Muscle layer of duodenum (tissue), 2 donors: ENCODE results near the gene TBPL2.
"Not testable (repeated sequence)": the region's sequence is repeated elsewhere in the genome, so short reads cannot be mapped to it uniquely, and the experiment has no call there.

Source experiments
- H3K27ac ChIP-seq: one replicate; pipeline ENCODE4 v1.7.0; 2013; ENCODE audit warnings: mild to moderate bottlenecking, low read length
- H3K27me3 ChIP-seq: one replicate; pipeline ENCODE4 v1.7.0; 2013; ENCODE audit warnings: low read depth, mild to moderate bottlenecking, control low read depth, low read length
- H3K36me3 ChIP-seq, 2 donors: one replicate each; pipeline ENCODE4 v1.7.0; 2013; ENCODE audit warnings: low read length in 2 of 2, control low read depth in 1 of 2, mild to moderate bottlenecking in 1 of 2; ENCODE audit not compliant: insufficient read depth in 2 of 2, control insufficient read depth in 1 of 2
- H3K4me1 ChIP-seq, 2 donors: one replicate each; pipeline ENCODE4 v1.7.0; 2013; ENCODE audit warnings: low read length in 2 of 2, mild to moderate bottlenecking in 2 of 2, control low read depth in 1 of 2, moderate library complexity in 1 of 2; ENCODE audit not compliant: insufficient read depth in 2 of 2, control insufficient read depth in 1 of 2
- H3K4me3 ChIP-seq, 2 donors: one replicate each; pipeline ENCODE4 v1.7.0; 2013; ENCODE audit warnings: low read length in 2 of 2, low read depth in 1 of 2, mild to moderate bottlenecking in 1 of 2
- H3K9me3 ChIP-seq, 2 donors: one replicate each; pipeline ENCODE4 v1.7.0; 2013; ENCODE audit warnings: low read length in 2 of 2, control low read depth in 1 of 2, mild to moderate bottlenecking in 1 of 2; ENCODE audit not compliant: control insufficient read depth in 1 of 2
- donor health status: healthy.

TBPL2 gene

GRCh38 chr14:55399852-55400251 is 40.6 kb downstream of the TBPL2 start:
- Histone ChIP-seq H3K27me3 (no peaks in the 10 kb centered on the region), H3K9me3 (no peaks in the 10 kb centered on the region), H3K36me3 (peaks cover 7 to 18% of the 10 kb centered on the region in 2 donors), H3K4me3 (no peak overlapping the region), H3K4me1 (no peaks in the 10 kb centered on the region), H3K27ac (no peak overlapping the region)

DNA sequence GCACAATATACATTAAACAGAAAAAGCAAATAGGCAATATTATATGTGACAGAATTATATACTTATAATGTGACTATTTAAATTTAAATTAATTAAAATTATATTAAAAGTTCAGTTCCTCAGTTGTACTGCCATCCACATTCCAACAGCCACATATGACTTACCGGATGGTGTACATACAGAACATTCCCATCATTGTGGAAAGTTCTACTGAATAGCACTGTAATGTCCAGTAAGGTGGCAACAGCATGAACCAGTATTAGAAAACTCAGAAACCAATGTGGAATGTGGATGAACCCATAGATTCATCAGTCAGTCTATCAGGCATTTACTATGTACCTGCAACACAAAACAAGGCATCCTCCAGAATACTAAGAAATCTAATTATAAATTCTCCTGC is 41.2 kb downstream of the TBPL2 start:
- H3K27ac ChIP-seq: no peak overlapping the region
- H3K27me3 ChIP-seq: no peaks in the 10 kb centered on the region
- no peaks in the 10 kb centered on the region for H3K4me1 ChIP-seq
- no peaks in the 10 kb centered on the region for H3K9me3 ChIP-seq
- H3K36me3 ChIP-seq: peaks cover 13 to 25% of the 10 kb centered on the region in 2 donors
- H3K4me3 ChIP-seq: no peak overlapping the region

GRCh38 chr14:55398679-55399078 is 41.7 kb downstream of the TBPL2 start:
- no peaks in the 10 kb centered on the region for H3K4me1 ChIP-seq
- no peak overlapping the region for H3K27ac ChIP-seq
- no peaks in the 10 kb centered on the region for H3K27me3 ChIP-seq

GRCh38 chr14:55389330-55389729 is 51.1 kb downstream of the TBPL2 start:
- Histone ChIP-seq H3K27ac (no peak overlapping the region), H3K36me3 (peaks cover 5 to 23% of the 10 kb centered on the region in 2 donors)

More at GRCh38 chr14:55398679-55399078, 41.7 kb downstream of the TBPL2 start:
- Histone ChIP-seq H3K4me3 (no peak overlapping the region), H3K36me3 (peaks cover 13 to 26% of the 10 kb centered on the region in 2 donors), H3K9me3 (no peaks in the 10 kb centered on the region)

GRCh38 chr14:55388160-55388559 is 52.3 kb downstream of the TBPL2 start:
- H3K36me3 ChIP-seq: peaks cover 4 to 27% of the 10 kb centered on the region in 2 donors
- H3K27me3 ChIP-seq: no peaks in the 10 kb centered on the region
- H3K4me1 ChIP-seq: no peaks in the 10 kb centered on the region
- no peaks in the 10 kb centered on the region for H3K9me3 ChIP-seq
- no peak overlapping the region for H3K4me3 ChIP-seq
- no peak overlapping the region for H3K27ac ChIP-seq

More at GRCh38 chr14:55389330-55389729, 51.1 kb downstream of the TBPL2 start:
- no peak overlapping the region for H3K4me3 ChIP-seq
- H3K27me3 ChIP-seq: no peaks in the 10 kb centered on the region
- no peaks in the 10 kb centered on the region for H3K9me3 ChIP-seq
- no peaks in the 10 kb centered on the region for H3K4me1 ChIP-seq

DNA sequence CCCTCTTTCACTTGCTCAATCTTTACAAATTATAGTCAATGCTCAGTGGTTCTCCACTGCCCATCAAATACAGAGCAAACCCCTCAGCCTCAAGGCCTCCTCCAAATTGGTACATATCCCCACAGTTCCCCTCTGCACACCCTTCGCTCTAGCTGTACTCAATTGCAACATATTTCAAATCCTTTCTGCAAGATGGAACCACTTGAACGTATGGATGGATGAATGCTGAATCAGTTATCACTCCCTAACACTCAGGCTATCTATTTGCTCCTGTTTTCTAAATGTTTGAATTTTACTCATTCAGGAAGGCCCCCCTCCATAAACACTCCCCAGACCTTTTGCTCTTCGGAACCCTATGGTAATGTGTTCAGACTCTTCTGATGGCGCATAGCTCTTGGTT is 53.3 kb downstream of the TBPL2 start:
- H3K4me1 ChIP-seq: no peaks in the 10 kb centered on the region
- no peak overlapping the region for H3K27ac ChIP-seq
- H3K27me3 ChIP-seq: no peaks in the 10 kb centered on the region
- H3K4me3 ChIP-seq: no peak overlapping the region
- no peaks in the 10 kb centered on the region for H3K9me3 ChIP-seq
- H3K36me3 ChIP-seq: peaks cover 4 to 27% of the 10 kb centered on the region in 2 donors

DNA sequence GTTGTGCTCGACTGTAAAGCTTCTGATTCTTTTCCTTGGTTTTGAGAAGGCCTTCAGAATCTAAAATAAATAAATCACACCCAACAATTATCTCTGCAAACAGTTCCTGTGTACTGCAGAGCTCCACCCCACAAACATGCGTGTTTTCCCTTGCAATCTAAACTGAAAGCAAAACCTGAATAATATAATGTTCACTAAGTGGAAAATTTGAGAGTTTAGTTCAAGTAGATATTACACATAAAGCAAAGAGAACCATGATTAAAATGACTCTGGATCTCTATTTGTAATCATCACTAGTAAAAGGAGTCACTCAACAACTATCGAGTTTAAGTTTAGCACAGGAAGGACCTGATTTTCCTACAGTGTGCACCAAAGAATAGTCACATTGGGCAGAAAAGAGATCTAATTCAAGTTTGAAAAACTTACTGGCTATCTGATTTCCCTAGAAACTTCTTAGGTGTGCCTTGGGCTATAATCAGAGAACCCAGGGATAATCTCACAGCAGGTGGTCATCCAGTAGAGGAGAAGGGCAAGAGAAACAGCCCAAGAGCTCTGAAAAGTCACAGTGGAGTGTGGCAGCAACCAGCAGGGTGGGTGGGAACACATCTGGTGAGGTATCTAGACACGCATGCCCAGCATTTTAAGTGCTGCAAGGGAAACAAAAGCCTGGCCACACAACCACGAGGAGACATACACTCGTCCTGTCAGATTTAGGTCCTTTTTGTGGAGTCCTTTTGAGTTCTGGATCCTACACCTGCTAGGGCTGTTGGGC is 54.2 kb downstream of the TBPL2 start:
- Histone ChIP-seq H3K27me3 (no peaks in the 10 kb centered on the region), H3K27ac (peak overlapping the region; percentile 40), H3K4me3 (no peak overlapping the region), H3K4me1 (no peaks in the 10 kb centered on the region), H3K9me3 (no peaks in the 10 kb centered on the region), H3K36me3 (peaks cover 11 to 35% of the 10 kb centered on the region in 2 donors)

GRCh38 chr14:55384536-55384935 is 55.9 kb downstream of the TBPL2 start:
- no peaks in the 10 kb centered on the region for H3K9me3 ChIP-seq
- peaks cover 20 to 50% of the 10 kb centered on the region in 2 donors for H3K36me3 ChIP-seq
- no peak overlapping the region for H3K27ac ChIP-seq

GRCh38 chr14:55383541-55384140 is 56.8 kb downstream of the TBPL2 start:
- Histone ChIP-seq H3K4me1 (no peaks in the 10 kb centered on the region), H3K36me3 (peaks cover 20 to 51% of the 10 kb centered on the region in 2 donors), H3K27ac (no peak overlapping the region), H3K27me3 (no peaks in the 10 kb centered on the region), H3K9me3 (no peaks in the 10 kb centered on the region), H3K4me3 (no peak overlapping the region)

More at GRCh38 chr14:55384536-55384935, 55.9 kb downstream of the TBPL2 start:
- H3K4me3 ChIP-seq: no peak overlapping the region
- no peaks in the 10 kb centered on the region for H3K4me1 ChIP-seq
- no peaks in the 10 kb centered on the region for H3K27me3 ChIP-seq

DNA sequence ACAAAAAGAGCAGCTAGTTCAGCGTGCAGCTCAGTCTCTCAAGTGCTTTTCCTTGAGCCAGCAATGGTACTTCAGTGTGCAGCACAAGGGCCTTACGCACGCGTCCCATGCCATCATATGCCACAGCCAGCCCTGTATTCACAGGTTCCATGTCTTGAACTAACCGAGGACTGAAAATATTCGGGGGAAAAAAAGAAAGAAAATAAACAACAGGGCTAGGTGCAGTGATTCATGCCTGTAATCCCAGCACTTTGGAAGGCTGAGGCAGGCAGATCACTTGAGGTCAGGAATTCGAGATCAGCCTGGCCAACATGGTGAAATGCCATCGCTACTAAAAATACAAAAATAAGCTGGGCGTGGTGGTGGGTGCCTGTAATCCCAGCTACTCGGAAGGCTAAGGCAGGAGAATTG is 57.4 kb downstream of the TBPL2 start:
- not testable (repeated sequence) for H3K4me1 ChIP-seq, H3K4me3 ChIP-seq, H3K27me3 ChIP-seq, H3K27ac ChIP-seq, H3K9me3 ChIP-seq
- peaks cover 20 to 53% of the 10 kb centered on the region in 2 donors for H3K36me3 ChIP-seq

- no peak overlapping the region for H3K27ac ChIP-seq
- H3K9me3 ChIP-seq: no peaks in the 10 kb centered on the region
- H3K36me3 ChIP-seq: peaks cover 21 to 58% of the 10 kb centered on the region in 2 donors
- no peak overlapping the region for H3K4me3 ChIP-seq
- H3K27me3 ChIP-seq: no peaks in the 10 kb centered on the region
- no peaks in the 10 kb centered on the region for H3K4me1 ChIP-seq
These were observed 57.9 kb downstream of the TBPL2 start for GRCh38 chr14:55382483-55382882.
